NT2/D1 (cell line): Measurements from ENCODE around the gene LPCAT3.

Experiments
- YY1 ChIP-seq: IDR thresholded peaks from 2 replicates; pipeline ENCODE4 v1.6.1; 2011; ENCODE audit not compliant: insufficient read length, insufficient read depth
- ZNF274 ChIP-seq: IDR thresholded peaks from 2 replicates; pipeline ENCODE4 v1.6.1; 2011; ENCODE audit warnings: mild to moderate bottlenecking, low read depth, low read length

DNA sequence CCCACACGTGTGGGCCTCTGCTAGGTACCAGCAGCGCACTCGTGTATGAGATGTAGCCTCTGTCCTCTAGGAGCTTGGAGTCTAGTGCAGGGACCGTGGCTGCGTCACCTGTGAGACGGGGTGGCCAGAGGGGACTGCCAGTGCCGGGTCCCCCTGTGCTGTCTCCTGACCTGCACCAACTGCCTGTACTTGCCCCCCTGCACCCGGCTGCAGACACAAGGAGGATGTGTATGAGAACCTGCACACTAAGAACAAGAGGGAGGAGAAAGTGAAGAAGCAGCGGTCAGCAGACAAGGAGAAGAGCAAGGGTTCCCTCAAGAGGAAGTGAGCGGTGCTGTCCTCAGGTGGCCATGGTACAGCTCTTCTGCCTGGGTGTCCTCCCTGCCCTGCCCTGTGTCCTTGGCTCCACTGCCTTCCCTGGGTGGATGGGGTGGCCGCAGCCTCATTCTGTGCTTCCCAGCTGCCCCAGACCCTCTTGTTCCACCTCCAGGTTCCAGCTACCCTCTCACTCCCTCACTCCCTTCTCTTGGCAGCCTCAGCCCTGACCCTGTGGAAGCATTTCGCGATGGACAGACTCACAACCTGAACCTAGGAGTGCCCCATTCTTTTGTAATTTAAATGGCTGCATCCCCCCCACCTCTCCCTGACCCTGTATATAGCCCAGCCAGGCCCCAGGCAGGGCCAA lies 57.5 kb downstream of the LPCAT3 start:
- TF ChIP-seq ZNF274, result no peak
- no peak for TF ChIP-seq YY1
